GM18861 (cell line): ENCODE results near the gene CD300LB.
"Not testable (repeated sequence)": the region's sequence is repeated elsewhere in the genome, so short reads cannot be mapped to it uniquely, and the experiment has no call there.

ENCODE experiments used
- ATAC-seq: cut with Tn5 transposase; IDR thresholded peaks from one replicate; pipeline ENCODE4 v1.9.1; 2021; ENCODE audit not compliant: unreplicated experiment

The CD300LB gene

DNA sequence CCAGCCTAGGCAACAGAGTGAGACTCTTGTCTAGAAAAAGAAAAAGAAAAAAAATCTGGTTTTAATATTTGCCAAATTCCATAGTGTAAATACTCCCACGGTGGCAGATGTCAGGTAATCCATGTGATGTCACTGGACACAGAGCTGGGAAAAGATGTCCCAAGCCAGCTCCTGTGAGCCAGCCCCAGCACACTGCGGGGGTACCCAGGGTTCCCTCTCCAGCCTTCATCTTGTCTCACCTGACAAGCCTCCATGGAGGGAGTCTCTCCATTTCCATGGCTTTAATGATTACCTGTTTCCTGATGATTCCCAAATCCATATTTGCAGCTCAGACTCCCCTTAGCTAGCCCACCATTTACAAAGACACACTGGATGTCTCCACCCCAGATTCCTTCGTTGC, 4.6 kb downstream of the CD300LB start:
- no peak for ATAC-seq

DNA sequence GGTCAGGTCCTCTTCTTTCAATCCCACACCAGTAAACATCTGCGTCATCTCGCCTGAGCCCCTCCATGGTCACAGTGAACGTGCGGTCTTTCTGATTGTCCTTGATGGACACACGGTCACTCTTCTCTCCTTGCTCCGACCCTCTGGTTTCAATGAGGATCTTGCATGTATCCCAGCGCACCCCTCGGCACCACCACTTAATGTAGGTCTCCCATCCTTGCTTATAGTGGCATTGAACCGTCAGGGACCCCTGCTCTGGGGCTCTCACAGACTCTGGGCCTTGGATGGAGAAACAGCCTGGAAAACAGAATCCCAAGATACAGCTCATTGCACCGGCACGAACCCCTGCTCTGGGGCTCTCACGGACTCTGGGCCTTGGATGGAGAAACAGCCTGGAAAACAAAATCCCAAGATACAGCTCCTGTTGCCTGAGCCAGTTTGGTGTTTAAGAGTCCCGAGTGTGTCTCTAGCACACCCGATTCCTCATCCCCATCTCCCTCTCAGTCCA, 5.4 kb downstream of the CD300LB start:
- no peak for ATAC-seq

DNA sequence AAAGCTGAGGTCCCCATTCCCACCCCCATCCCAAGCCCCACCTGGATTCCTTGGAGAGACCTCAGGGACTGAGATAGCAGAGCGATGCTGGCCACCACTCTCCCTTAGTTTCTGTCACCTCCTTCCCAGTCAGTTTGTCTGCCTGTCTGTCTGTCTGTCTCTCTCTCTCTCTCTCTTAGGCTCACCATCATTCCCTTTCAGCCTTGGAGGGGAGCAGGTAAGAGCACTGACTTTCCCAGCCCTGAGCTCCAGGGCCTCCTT, 5.9 kb downstream of the CD300LB start:
- ATAC-seq: no peak

DNA sequence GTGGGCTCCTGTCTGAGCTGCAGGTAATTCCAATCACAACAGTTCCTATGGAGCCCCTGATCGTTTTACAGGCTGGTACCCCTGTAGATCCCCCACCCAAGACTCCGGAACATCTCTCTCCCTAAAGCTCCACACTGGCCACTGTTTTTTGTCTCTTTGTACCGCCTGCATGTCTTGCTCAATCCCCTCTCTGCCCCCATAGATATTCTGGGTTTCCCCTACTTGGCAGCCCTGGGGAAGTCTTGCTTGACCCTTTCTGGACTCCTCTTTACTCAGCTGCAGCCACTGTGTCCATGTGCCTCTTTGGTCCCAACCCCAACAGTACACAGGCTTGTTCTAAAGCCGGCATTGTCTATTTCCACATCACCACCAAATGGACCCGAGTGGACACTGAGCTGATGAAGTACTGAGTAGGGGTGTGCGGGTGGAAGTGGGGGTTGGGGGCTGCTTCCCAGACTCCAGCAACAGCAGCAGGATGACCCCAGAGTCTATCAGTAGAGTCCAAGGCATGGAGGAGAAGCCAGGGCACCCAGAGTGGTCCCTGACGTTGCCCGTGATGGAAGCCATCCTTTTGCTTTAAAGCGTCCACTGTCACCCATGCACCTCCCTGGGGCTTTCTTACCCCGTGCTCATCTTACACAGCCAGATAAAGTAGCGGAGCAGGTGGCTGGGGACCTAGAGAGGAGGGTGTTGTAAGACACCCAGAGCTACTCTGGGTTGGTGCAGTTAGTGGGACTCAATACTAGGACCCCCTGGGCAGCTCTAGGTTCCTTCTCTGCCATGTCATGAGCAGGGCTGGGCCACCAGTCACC, 6.4 kb downstream of the CD300LB start:
- no peak for ATAC-seq

DNA sequence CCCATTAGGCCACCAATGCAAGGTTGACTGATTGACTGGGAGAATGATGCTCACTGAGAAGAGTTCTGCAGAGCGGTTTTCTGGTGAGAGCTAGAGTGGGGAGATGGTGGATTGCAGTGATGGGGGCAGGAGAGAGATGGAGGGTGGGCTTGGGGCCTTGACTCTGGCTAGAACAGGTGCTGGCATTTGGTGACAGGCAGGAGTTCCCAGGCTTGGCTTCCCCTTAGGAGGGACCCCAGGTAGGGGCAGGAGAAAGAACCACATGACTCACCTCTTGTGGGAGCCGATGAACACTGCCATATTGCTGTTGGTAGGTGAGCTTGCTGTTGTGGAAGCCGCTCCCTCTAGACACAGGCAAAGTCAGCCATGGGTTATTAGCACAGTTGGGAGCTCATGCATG, 8.0 kb downstream of the CD300LB start:
- no peak for ATAC-seq

DNA sequence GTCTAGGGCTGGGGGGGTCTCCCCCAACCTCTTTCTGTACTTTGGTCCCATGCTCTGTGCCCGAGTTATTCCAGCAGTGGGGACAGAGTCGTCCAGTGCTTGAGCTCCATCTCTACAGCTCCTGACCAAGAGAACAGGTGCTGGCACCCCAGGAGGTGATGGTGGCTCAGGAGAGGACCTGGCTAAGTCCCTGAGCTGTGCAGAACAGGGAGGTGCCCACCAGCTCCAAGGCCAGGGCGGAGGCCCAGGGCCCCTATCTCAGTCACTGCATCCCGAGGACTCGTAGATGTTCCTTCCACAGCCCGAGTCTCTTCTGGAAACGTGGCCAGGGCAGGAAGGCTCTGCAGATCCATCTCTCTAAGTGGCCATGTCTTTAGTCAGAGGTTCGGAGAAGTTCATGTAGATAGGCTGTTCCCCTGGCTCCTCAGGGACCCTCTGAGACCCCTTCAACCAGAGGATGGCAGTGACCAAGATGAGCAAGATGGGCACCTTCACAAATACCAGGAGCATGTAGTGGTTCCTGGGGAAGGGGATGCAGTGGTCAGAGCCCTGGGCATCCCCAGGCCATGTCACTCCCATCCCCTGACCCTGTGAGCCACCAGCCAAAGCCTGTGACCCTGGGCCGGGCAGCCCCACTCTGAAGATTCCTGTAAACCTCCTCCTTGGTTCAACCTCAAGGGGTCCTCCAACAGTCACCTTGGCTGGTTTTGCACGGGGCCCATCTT, 8.7 kb downstream of the CD300LB start:
- ATAC-seq: no peak

DNA sequence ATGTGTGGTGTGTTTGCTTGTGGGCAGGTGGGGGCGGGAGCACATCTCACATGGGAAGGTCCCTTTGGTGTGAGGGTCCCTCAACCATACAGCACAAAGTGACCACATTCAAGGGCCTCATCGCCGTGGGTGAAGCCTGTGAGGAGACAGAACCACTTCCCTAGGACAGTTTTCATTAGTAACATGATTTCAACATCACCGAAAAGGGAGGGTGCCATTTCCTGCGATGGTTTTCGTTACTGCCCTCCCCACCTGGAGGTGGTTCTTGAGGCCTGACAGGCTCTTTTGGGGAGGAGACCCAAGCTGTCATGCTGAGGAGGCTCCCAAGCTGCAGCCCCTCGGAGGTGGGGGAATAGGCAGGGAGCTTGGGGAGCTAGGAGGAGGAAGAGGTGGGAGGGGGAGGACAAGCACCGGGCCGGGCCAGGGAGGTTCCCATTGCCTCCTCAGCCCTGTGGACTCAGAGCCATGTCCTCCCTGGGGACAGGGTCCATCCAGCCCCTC, 9.5 kb downstream of the CD300LB start:
- no peak for ATAC-seq

DNA sequence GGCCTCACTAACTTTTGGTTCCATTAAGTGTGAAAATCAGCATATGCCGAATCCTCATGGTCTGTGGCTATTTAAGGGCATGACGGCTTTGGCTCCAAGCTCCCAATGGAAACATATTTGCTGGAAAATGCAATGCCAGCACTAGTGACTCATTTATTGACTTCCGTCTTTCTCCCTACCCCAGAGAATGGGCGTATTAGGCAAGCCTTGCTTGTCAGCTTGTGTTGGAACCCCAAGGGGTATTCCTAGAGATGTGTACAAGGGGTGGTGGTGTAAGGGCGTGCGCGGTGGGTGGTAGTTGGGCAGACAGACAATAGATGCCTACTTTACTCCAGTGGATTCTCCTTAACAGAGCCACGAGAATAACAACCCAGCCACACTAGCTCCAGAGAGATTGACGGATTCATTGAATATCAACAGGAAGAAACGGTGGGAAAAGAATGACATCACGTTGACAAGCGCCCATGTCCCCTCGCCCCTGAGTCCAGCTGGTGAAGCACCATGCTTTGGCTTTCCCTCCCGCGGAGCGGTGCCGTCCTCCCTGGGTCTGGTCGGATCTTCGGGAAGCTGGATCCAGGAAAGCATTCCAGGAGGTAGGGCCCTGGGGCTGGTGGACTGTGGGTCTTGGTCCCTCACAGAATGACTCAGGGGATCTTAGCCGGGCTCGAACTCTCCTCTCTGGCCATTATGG, 10.3 kb downstream of the CD300LB start:
- no peak for ATAC-seq

DNA sequence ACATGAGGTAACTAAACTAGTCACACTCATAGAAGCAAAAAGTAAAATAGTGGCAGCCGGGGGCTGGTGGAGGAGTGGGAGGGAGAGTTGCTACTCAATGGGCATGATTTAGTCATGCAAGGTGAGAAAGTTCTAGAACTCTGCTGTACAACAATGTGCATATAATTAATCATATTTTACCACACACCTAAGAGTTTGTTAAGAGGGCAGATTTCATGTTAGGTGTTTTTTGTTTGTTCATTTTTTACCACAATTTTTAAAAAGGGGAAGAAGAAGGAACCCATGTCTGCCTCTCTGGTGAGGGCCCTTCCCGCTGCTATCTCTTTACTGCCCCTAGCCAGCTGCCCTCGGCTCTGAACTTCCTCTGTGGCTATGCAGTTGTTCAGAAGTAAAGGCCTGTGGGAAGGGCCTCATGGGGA, 11.2 kb downstream of the CD300LB start:
- ATAC-seq: no peak

DNA sequence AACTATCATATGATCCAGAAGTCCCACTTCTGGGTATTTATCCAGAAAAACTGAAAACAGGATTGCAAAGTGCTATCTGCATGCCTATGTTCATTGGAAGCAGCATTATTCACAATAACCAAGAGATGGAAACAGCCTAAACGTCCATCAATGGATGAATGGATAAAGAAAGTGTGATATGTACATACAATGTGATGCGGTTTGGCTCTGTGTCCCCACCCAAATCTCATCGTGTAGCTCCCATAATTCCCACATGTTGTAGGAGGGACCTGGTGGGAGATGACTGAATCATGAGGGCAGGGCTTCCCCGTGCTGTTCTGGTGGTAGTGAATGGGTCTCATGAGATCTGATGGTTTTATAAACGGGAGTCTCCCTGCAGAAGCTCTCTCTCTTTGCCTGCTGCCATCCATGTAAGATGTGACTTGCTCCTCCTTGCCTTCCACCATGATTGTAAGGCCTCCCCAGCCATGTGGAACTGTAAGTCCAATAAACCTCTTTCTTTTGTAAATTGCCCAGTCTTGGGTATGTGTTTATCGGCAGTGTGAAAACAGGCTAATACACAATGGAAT, 12.8 kb downstream of the CD300LB start:
- not testable (repeated sequence) for ATAC-seq

DNA sequence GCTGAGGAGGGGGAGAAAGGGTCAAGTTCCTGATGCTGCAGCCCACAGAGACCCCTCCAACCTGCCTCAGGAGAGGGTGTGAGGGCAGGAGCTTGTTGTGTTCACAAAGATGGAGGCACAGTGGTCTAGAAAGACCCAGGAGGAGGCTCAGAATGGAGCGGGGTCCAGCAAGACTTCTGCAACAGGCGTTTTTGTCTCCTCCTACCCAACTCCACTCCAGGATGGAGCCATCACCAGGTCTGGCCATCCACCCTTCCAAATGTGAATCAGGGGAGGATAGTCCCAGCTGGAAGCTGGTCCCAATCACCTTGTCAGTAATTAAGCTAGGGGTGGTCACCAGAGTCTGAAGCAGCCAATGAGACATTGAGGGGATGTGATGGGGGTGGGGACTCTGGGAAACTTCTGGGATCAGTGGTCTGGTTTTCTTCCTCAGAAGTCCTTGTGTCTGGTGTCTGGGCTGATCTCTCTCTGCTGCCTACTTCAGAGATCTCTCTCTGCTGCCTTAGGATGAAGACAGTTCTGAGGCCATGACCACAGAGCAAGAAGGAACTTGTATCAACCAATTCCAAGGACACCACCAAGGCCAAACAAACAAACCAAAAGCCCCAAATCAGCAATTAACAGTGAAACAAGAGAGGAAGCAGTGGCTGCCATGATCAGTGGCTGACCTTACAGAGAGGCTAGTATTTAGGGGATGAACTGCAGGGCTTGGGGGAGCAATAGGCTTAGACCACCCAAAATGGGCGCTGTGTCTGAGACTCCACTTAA, 14.5 kb downstream of the CD300LB start:
- ATAC-seq: no peak

DNA sequence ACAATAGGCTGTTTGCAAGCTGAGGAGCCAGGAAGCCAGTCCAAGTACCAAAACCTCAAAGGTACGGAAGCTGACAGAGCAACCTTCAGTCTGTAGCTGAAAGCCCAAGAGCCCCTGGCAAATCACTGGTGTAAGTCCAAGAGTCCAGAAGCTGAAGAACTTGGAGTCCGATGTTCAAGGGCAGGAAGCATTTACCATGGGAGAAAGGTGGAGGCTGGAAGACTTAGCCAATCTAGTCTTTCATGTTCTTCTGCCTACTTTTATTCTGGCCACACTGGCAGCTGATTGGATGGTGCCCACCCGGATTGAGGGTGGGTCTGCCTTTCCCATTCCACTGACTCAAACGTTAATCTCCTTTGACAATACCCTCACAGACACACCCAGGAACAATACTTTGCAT, 15.3 kb downstream of the CD300LB start:
- ATAC-seq: no peak

DNA sequence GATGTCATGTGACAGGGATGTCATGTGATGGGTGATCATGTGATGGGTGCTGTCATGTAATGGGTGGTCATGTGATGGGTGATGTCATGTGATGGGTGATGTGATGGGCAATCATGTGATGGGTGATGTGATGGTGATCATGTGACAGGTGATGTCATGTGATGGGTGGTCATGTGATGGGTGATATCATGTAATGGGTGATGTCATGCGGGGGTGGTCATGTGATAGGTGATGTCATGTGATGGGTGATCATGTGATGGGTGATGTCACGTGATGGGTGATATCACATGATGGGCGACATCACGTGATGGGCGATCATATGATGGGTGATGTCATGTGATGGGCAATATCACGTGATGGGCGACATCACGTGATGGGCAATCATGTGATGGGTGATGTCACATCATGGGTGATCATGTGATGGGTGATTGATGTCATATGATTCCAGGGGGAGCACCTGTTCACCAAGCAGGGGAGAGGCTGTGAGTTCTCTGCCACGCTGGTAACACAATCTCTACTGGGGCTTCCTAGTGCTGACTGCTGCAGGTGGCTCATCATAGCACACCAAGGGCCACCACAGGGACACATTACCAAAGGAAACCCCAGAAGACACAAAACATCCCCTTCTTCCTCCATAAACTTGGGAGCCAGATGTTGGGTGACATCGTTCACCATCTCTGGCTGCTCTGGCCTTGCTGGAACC, 16.5 kb downstream of the CD300LB start:
- ATAC-seq: no peak

DNA sequence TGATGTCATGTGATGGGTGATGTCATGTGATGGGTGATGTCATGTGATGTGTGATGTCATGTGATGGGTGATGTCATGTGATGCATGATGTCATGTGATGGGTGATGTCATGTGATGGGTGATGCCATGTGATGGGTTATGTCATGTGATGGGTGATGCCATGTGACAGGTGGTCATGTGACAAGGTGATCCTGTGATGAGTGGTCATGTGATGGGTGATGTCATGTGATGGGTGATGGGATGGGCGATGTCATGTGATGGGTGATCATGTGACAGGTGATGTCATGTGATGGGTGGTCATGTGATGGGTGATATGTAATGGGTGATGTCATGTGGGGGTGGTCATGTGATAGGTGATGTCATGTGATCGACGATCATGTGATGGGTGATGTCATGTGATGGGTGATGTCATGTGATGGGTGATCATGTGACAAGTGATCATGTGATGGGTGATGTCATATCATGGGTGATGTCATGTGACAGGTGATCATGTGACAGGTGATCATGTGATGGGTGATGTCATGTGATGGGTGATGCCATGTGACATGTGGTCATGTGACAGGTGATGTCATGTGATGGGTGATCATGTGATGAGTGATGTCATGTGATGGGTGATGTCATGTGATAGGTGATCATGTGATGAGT, 17.2 kb downstream of the CD300LB start:
- no peak for ATAC-seq

DNA sequence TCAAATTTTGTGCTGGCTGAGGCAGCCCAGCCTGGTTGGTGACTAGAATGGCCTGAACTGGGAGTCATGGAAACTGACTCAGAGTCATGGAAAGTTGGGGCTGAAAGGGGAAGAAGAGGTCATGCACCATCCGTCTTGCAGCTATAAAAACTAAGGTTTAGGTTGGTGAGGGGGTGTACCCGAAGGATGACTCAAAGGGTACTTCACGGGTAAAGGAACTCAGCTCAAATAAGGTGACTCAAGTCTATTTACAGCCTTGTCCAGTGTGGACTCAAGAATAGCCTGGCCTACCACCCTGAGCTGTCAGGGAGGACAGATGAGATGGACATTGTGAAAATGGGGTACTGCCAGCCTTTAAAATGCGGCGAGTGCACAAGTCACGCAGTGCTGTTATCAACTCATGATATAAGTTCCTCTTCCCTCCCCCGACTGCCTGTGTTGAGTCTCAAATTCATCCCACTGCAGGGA, 18.6 kb downstream of the CD300LB start:
- peak; percentile 65 for ATAC-seq

DNA sequence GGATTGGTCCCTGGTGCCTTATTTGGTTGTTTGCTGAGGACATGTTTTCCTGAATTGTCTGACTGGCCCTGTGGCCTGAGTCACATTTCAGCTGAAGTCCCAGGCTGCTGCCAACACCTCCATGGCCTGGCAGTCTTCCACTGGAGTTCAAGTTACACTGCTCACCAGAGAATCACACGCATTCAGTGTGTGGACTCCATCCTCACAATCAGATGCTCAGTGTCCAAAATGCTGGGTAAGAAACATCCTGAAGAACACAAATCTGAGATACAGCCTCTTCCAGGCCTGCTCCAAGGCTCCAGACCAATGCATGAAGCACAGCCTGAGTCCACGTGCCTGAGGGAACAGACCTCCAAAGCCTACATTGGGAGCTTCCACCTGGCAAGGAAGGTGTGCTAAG, 19.2 kb downstream of the CD300LB start:
- ATAC-seq: no peak

DNA sequence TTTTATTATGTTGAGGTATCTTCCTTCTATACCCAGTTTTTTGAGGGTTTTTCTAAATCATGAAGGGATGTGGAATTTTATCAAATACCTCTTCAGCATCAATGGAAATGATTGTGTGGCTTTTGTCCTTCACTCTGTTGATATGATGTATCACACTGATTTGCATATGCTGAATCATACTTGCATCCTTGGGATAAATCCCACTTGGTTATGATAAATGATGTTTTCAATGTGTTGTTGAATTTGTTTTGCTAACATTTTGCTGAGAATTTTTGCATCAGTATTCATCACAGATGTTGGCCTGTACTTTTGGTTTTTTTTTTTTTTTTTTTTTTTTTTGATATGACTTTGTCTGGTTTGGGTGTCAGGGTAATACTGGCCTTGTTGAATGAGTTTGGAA, 23.1 kb downstream of the CD300LB start:
- no peak for ATAC-seq

DNA sequence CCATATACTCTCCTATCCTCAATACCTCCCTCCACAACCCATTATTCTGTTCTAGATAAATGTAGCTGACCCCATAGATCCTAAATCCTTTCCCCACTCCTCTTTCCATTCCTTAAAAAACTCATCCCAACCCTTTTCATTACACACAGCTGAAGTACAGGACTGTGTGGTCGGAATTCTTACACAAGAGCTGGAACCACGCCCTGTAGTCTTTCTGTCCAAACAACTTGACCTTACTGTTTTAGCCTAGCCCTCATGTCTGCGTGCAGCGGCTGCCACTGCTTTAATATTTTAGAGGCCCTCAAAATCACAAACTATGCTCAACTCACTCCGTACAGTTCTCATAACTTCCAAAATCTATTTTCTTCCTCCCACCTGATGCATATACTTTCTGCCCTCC, 27.3 kb downstream of the CD300LB start:
- ATAC-seq: not testable (repeated sequence)

DNA sequence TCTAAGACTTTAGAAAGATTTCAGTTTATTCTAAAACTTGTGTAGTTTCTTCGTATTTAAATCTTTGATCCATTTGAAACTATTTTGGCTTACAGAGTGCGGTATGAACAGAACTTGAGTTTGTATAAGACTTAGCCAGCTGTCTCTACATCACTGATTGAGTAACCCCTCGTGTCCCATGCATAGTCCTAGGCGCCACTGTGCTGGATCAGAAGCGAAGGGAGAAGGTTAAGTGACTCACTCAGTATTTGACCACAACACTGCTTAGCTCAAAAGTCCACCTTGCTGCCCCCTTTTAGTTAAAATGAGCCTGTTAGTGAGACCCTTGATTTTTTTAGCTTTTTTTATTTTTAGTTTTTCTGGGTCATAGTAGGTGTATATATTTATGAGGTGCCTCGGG, 28.4 kb downstream of the CD300LB start:
- no peak for ATAC-seq
